CD14-positive monocyte (primary cell): Measurements from ENCODE around the gene LHX8. TPM values are rescaled to one million over a fixed set of nuclear protein-coding genes. Genes with fewer than 3 reads are reported as not detected.
"Not testable (repeated sequence)": the region's sequence is repeated elsewhere in the genome, so short reads cannot be mapped to it uniquely, and the experiment has no call there.

Experiments
- DNase-seq, 3 donors: peaks; one replicate each; pipeline ENCODE4 v3.0.0-alpha.2; 2011 to 2022
- H2AFZ ChIP-seq: 2 replicates; pipeline ENCODE4 v1.6.0; 2012; ENCODE audit warnings: mild to moderate bottlenecking, low read depth, low read length, inconsistent platforms; ENCODE audit not compliant: insufficient read depth, poor library complexity, severe bottlenecking
- H3K27ac ChIP-seq, 2 donors: 1 replicate in 1 of 2; 2 replicates in 1 of 2; pipeline ENCODE4 v1.5.1; 2012 to 2013; ENCODE audit warnings: low read length in 2 of 2, control low read depth in 1 of 2, inconsistent platforms in 1 of 2, low read depth in 1 of 2, mild to moderate bottlenecking in 1 of 2
- H3K27me3 ChIP-seq, 2 donors: one replicate each; pipeline versions ENCODE4 v1.6.0 to v1.6.1; 2011 to 2013; ENCODE audit warnings: low read length in 2 of 2; ENCODE audit not compliant: control insufficient read depth in 2 of 2, insufficient read depth in 2 of 2
- H3K36me3 ChIP-seq, 2 donors: replicated peaks in 1 of 2; 1 replicate in 1 of 2; 2 replicates in 1 of 2; pipeline versions ENCODE4 v1.5.1 to v1.6.1; 2012 to 2013; ENCODE audit warnings: low read length in 2 of 2, control low read depth in 1 of 2, inconsistent platforms in 1 of 2, mild to moderate bottlenecking in 1 of 2; ENCODE audit not compliant: insufficient read depth in 2 of 2, control insufficient read depth in 1 of 2
- H3K4me1 ChIP-seq, 2 donors: 1 replicate in 1 of 2; 2 replicates in 1 of 2; pipeline versions ENCODE4 v1.5.1 to v1.6.1; 2012 to 2013; ENCODE audit warnings: low read length in 2 of 2, control low read depth in 1 of 2, inconsistent platforms in 1 of 2, mild to moderate bottlenecking in 1 of 2, moderate library complexity in 1 of 2; ENCODE audit not compliant: insufficient read depth in 2 of 2, control insufficient read depth in 1 of 2
- H3K4me2 ChIP-seq: replicated peaks from 2 replicates; pipeline ENCODE3; 2012; ENCODE audit warnings: low read length, moderate library complexity, mild to moderate bottlenecking; ENCODE audit not compliant: poor library complexity, severe bottlenecking; ENCODE audit errors: extremely low read depth
- H3K4me3 ChIP-seq, 3 experiments: fragments of 200-600 bp in 1 of 3; sonication (generic) in 1 of 3; replicated peaks in 1 of 3; 1 replicate in 2 of 3; 2 replicates in 1 of 3; pipeline ENCODE4 v1.5.1; 2011 to 2013; ENCODE audit warnings: low read length in 3 of 3, mild to moderate bottlenecking in 3 of 3, control low read depth in 2 of 3, low read depth in 2 of 3, inconsistent platforms in 1 of 3, moderate library complexity in 1 of 3
- H3K79me2 ChIP-seq: 2 replicates; pipeline ENCODE4 v1.6.0; 2012; ENCODE audit warnings: mild to moderate bottlenecking, control low read depth, inconsistent platforms, low read length, moderate library complexity; ENCODE audit not compliant: insufficient read depth
- H3K9ac ChIP-seq: 2 replicates; pipeline ENCODE4 v1.6.0; 2017; ENCODE audit warnings: low read length, mild to moderate bottlenecking; ENCODE audit not compliant: insufficient read depth, poor library complexity, severe bottlenecking
- H3K9me3 ChIP-seq, 2 donors: replicated peaks in 1 of 2; 1 replicate in 1 of 2; 2 replicates in 1 of 2; pipeline versions ENCODE4 v1.5.1 to v1.6.1; 2012 to 2013; ENCODE audit warnings: low read length in 2 of 2, control low read depth in 1 of 2; ENCODE audit not compliant: control insufficient read depth in 1 of 2, insufficient read depth in 1 of 2
- H4K20me1 ChIP-seq: 2 replicates; pipeline ENCODE4 v1.6.0; 2012; ENCODE audit warnings: mild to moderate bottlenecking, low read length, control low read depth, moderate library complexity; ENCODE audit not compliant: insufficient read depth
- H3K27ac Mint-ChIP-seq, 7 donors: one replicate each; pipeline ENCODE4 v1.8.0; 2020; ENCODE audit warnings: mild to moderate bottlenecking in 7 of 7, mixed read lengths in 7 of 7, moderate library complexity in 6 of 7, inconsistent platforms in 2 of 7
- H3K27me3 Mint-ChIP-seq, 3 donors: one replicate each; pipeline ENCODE4 v1.8.0; 2021 to 2022; ENCODE audit warnings: low read depth in 3 of 3, mild to moderate bottlenecking in 3 of 3, mixed read lengths in 3 of 3, moderate library complexity in 3 of 3, inconsistent platforms in 1 of 3
- H3K36me3 Mint-ChIP-seq, 2 donors: one replicate each; pipeline ENCODE4 v1.8.0; 2020; ENCODE audit warnings: mixed read lengths in 2 of 2, inconsistent platforms in 1 of 2, mild to moderate bottlenecking in 1 of 2
- H3K4me1 Mint-ChIP-seq: one replicate; pipeline ENCODE4 v1.8.0; 2020; ENCODE audit warnings: mild to moderate bottlenecking, mixed read lengths
- H3K4me3 Mint-ChIP-seq, 2 donors: one replicate each; pipeline ENCODE4 v1.8.0; 2020; ENCODE audit warnings: mild to moderate bottlenecking in 2 of 2, mixed read lengths in 2 of 2, moderate library complexity in 1 of 2
- H3K9me3 Mint-ChIP-seq, 7 donors: one replicate each; pipeline ENCODE4 v1.8.0; 2020 to 2022; ENCODE audit warnings: mixed read lengths in 7 of 7, mild to moderate bottlenecking in 6 of 7, moderate library complexity in 6 of 7, inconsistent platforms in 2 of 7
- WGBS: methylation state at CpG from one replicate; pipeline ENCODE4 v1.1.5; 2013; ENCODE audit warnings: missing lambda C conversion rate; ENCODE audit not compliant: insufficient coverage; 5-methylcytosine and 5-hydroxymethylcytosine counted together
- intact Hi-C, 2 donors: fragments of 100-400 bp; cut with micrococcal nuclease; formaldehyde crosslinking; loops; one replicate each; pipeline versions ENCODE4 v1.15.0 to v1.15.1; 2023
- polyA plus RNA-seq, 3 donors: library from polyadenylated mRNA; depleted of rRNA in 1 of 3; unstranded in 2 of 3; stranded (reverse) in 1 of 3; fragments of 300-500 nt in 2 of 3; fragments of >200 nt in 1 of 3; fragmentation: Illumina TruSeq in 2 of 3; gene quantifications; 1 replicate in 2 of 3; 2 replicates in 1 of 3; pipeline ENCODE4 v1.2.3, GENCODE V29; 2012 to 2021
- TF ChIP-seq, protein P1 (sequence below): fragments of 200-600 bp; IDR thresholded peaks from one replicate; pipeline ENCODE4 v1.8.0; 2022; ENCODE audit warnings: antibody characterized with exemption, mild to moderate bottlenecking

Gene LHX8
- polyA plus RNA-seq, 3 donors: not detected

DNA sequence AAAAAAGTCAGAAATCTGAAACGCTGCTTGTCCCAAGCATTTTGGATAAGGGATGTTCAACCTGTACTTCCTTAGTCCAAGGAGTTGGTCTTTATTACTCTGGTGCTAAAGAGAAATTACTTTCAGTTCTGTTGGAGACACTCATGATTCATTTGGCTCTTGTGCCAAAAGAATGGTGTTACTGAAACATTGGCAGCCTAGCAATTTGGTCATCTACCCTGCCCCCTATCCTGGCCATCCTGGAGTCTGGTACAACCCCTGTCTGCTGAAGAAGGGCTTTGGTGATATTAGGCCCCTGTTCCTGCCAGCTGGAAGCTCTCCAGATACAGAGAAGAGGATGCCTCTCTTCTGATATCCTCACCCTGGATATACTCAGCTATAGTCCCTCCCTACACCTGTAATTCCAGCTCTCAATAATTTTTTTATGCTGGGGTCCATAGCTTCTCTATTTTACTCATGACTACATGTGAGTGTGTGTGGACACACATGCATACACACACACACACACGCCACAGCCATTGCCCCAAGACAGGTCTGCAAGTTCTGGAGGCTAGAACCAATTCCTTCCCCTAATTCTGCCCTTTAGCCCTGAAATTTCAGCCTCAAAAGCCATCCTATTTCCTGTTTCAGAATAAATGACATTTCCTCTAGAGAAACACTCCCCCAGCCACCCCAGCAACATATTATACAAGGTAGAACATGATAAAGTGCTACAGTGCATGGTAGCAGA lies 40.0 kb downstream of the LHX8 start:
- intact Hi-C loops: no loop called here

DNA sequence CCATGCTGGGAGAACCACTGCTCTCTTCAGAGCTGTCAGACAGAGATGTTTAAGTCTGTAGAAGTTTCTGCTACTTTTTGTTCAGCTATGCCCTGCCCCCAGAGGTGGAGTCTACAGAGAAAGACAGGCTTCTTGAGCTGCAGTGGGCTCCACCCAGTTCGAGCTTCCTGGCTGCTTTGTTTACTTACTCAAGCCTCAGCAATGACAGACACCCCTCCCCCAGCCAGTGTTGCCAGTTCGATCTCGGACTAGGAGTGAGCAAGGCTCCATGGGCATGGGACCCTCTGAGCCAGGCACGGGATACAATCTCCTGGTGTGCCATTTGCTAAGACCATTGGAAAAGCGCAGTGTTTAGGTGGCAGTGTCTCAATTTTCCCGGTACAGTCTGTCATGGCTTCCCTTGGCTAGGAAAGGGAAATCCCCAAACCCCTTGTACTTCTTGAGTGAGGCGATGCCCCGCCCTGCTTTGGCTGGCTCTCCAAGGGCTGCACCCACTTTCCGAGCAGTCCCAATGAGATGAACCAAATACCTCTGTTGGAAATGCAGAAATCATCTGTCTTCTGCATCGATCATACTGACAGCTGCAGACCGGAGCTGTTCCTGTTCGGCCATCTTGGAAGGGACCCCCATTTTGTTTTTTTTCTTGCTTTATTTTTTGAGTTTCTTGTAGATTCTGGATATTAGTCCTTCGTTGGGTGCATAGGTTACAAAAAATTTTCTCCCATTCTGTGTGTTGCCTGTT lies 47.2 kb downstream of the LHX8 start:
- H3K4me3 ChIP-seq, H3K36me3 Mint-ChIP-seq, H3K4me1 ChIP-seq, H3K27ac ChIP-seq, intact Hi-C loops, H2AFZ ChIP-seq, H3K36me3 ChIP-seq, H3K4me1 Mint-ChIP-seq, H3K9ac ChIP-seq, H3K27me3 Mint-ChIP-seq, H3K4me3 Mint-ChIP-seq, DNase-seq, H4K20me1 ChIP-seq, H3K79me2 ChIP-seq, H3K4me2 ChIP-seq, H3K9me3 ChIP-seq, H3K27me3 ChIP-seq, H3K27ac Mint-ChIP-seq: not testable (repeated sequence)
- peaks cover 10 to 18% (median 17%) of the 10 kb centered on the region in 7 donors for H3K9me3 Mint-ChIP-seq
- WGBS: 94% methylated on average over 10 of the region's 13 CpGs

More for the DNA sequence above, 40.0 kb downstream of the LHX8 start:
- no peak for DNase-seq
- no CpG with 5 or more reads among the region's 2 CpGs for WGBS
- Mint-ChIP-seq H3K36me3 (no peaks in the 10 kb centered on the region), H3K9me3 (peaks cover 0 to 7% (median 2%) of the 10 kb centered on the region in 7 donors), H3K4me1 (no peaks in the 10 kb centered on the region), H3K27ac (no peak overlapping the region), H3K27me3 (peaks cover 0 to 2% (median 0%) of the 10 kb centered on the region in 3 donors), H3K4me3 (no peak overlapping the region)
- Histone ChIP-seq H3K4me1 (no peaks in the 10 kb centered on the region), H3K27me3 (no peaks in the 10 kb centered on the region), H2AFZ (no peak overlapping the region), H3K9me3 (no peaks in the 10 kb centered on the region), H3K79me2 (no peaks in the 10 kb centered on the region), H3K9ac (no peak overlapping the region), H3K4me2 (no peak overlapping the region), H3K36me3 (no peaks in the 10 kb centered on the region), H3K27ac (no peak overlapping the region), H3K4me3 (no peak overlapping the region), H4K20me1 (no peaks in the 10 kb centered on the region)
- TF ChIP-seq, protein P1, sequence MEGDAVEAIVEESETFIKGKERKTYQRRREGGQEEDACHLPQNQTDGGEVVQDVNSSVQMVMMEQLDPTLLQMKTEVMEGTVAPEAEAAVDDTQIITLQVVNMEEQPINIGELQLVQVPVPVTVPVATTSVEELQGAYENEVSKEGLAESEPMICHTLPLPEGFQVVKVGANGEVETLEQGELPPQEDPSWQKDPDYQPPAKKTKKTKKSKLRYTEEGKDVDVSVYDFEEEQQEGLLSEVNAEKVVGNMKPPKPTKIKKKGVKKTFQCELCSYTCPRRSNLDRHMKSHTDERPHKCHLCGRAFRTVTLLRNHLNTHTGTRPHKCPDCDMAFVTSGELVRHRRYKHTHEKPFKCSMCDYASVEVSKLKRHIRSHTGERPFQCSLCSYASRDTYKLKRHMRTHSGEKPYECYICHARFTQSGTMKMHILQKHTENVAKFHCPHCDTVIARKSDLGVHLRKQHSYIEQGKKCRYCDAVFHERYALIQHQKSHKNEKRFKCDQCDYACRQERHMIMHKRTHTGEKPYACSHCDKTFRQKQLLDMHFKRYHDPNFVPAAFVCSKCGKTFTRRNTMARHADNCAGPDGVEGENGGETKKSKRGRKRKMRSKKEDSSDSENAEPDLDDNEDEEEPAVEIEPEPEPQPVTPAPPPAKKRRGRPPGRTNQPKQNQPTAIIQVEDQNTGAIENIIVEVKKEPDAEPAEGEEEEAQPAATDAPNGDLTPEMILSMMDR: no peak
